HEK293T (cell line): ENCODE results near the gene TCERG1L.

Experiments
- ARNT ChIP-seq: fragments of 450-650 bp; IDR thresholded peaks from 2 replicates; pipeline ENCODE4 v1.6.1; 2017; ENCODE audit warnings: mild to moderate bottlenecking
- BHLHE40 ChIP-seq: fragments of 450-650 bp; IDR thresholded peaks from 2 replicates; pipeline ENCODE4 v1.6.1; 2016; ENCODE audit warnings: mild to moderate bottlenecking, moderate library complexity, borderline replicate concordance
- CTBP1 ChIP-seq: fragments of 450-650 bp; IDR thresholded peaks from 2 replicates; pipeline ENCODE4 v1.6.1; 2016; ENCODE audit warnings: borderline replicate concordance
- ELF4 ChIP-seq: fragments of 450-650 bp; IDR thresholded peaks from 2 replicates; pipeline ENCODE4 v1.6.1; 2017; ENCODE audit warnings: antibody characterized with exemption
- FOXA1 ChIP-seq: fragments of 450-650 bp; IDR thresholded peaks from 2 replicates; pipeline ENCODE4 v1.6.1; 2016; ENCODE audit warnings: mild to moderate bottlenecking
- FOXM1 ChIP-seq: fragments of 450-650 bp; IDR thresholded peaks from 2 replicates; pipeline ENCODE4 v1.6.1; 2017; ENCODE audit warnings: mild to moderate bottlenecking, borderline replicate concordance
- HDGF ChIP-seq: fragments of 450-650 bp; IDR thresholded peaks from 2 replicates; pipeline ENCODE4 v1.6.1; 2017; ENCODE audit warnings: antibody characterized with exemption, borderline replicate concordance
- NFRKB ChIP-seq: fragments of 450-650 bp; IDR thresholded peaks from 2 replicates; pipeline ENCODE4 v1.6.1; 2016; ENCODE audit warnings: mild to moderate bottlenecking, moderate library complexity
- PKNOX1 ChIP-seq: fragments of 450-650 bp; IDR thresholded peaks from 2 replicates; pipeline ENCODE4 v1.6.1; 2016
- SUZ12 ChIP-seq: fragments of 450-650 bp; IDR thresholded peaks from 2 replicates; pipeline ENCODE4 v1.6.1; 2016; ENCODE audit warnings: mild to moderate bottlenecking

DNA sequence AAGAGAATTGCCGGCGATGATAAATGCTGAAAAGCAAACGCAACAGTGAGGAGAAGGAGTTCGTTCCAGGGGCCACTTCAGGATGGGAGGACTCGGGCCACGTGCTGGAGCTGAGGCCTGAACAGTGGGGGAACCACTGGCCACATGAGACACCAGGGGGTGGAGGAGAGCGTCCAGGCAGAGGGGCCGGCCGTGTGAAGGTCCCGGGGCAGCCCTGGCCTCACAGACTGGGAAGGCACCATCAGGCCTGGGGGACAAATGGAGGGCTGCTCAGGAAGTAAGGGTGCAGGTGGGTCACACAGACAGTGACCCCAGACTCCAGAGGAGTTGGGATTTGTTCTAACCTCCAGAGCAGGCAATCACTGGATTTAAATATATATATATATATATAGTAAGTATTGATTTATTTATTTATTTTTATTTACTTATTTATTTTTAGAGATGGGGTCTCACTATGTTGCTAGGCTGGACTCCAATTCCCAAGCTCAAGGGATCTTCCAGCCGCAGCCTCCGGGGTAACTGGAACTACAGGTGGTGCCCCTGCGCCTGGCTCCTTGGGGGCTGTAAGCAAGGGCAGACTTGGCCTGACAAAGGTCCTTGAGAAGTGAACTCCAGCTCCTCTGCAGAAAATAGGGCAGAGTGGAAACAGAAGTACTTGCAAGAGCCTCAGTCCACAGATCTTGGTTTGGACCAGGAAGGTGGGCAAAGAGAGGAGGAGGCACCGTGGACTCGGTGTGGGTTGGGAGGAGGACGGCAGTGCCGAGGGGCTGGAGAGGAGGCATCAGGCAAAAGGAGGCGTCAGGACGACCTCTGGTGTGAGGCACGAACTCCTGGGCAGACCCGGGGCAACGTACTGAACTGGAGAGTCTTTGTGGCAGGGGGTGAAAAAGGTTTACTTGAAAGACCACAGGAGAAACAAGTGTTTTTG, 57.3 kb downstream of the TCERG1L start:
- TF ChIP-seq ARNT, result no peak
- no peak for TF ChIP-seq SUZ12
- no peak for TF ChIP-seq FOXA1
- no peak for TF ChIP-seq FOXM1
- no peak for TF ChIP-seq BHLHE40
- no peak for TF ChIP-seq ELF4
- no peak for TF ChIP-seq NFRKB
- no peak for TF ChIP-seq HDGF
- no peak for TF ChIP-seq PKNOX1
- no peak for TF ChIP-seq CTBP1
